LHCN-M2 (cell line): ENCODE data around the gene ACSF3. TPM values are rescaled to one million over a fixed set of nuclear protein-coding genes. Genes with fewer than 3 reads are reported as not detected.
"Not testable (repeated sequence)": the region's sequence is repeated elsewhere in the genome, so short reads cannot be mapped to it uniquely, and the experiment has no call there.

Experiments used
- DNase-seq: peaks from one replicate; pipeline ENCODE4 v3.0.0-alpha.2; 2012; ENCODE audit warnings: low read depth
- total RNA-seq: library from RNA; depleted of rRNA; stranded (reverse); fragments of >200 nt; gene quantifications from 2 replicates; pipeline ENCODE4 v1.2.3, GENCODE V29; 2014

ACSF3 gene
- total RNA-seq, 1 experiment from 2014 or later, result 18.9 TPM

DNA sequence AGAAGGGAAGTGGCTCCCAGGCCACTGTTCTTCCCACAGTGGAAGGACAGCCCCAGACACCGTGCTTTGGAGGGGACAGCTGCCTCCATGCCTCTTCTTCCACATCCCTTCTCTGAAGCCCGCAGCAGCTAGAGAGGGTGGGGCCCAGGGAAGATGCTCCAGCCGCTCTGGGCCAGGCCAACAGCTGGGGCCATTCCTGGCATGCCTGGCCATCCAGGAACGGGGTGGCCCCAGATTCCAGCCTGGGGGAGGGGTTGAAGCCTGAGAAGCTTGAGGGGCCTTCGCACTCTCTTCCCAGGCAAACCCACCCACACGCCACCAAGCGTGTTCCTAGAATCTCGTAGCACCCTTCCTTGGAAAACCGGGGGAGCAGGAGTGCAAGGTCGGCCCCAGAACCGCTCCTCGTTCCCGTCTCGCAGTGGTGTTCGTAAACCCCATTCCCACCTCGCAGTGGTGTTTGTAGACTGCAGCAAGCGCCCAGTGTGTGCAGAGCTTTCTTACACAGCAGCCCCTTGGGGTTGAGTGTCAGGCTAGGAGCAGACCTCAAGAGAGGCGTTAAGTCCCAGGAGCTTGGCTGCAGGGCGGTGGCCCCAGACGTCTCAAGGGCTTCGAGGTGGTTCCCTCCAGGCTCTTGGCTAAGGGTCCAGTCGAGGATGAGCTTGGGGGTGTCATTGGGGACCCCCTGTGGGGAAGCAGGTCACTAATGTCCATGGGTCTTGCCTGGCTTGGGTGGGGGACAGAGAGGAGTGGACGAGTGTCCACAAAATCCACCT, 80.6 kb downstream of the ACSF3 start:
- DNase-seq, result peak; percentile 74

GRCh38 chr16:89174877-89175276, 81.2 kb downstream of the ACSF3 start:
- peak; percentile 91 for DNase-seq

DNA sequence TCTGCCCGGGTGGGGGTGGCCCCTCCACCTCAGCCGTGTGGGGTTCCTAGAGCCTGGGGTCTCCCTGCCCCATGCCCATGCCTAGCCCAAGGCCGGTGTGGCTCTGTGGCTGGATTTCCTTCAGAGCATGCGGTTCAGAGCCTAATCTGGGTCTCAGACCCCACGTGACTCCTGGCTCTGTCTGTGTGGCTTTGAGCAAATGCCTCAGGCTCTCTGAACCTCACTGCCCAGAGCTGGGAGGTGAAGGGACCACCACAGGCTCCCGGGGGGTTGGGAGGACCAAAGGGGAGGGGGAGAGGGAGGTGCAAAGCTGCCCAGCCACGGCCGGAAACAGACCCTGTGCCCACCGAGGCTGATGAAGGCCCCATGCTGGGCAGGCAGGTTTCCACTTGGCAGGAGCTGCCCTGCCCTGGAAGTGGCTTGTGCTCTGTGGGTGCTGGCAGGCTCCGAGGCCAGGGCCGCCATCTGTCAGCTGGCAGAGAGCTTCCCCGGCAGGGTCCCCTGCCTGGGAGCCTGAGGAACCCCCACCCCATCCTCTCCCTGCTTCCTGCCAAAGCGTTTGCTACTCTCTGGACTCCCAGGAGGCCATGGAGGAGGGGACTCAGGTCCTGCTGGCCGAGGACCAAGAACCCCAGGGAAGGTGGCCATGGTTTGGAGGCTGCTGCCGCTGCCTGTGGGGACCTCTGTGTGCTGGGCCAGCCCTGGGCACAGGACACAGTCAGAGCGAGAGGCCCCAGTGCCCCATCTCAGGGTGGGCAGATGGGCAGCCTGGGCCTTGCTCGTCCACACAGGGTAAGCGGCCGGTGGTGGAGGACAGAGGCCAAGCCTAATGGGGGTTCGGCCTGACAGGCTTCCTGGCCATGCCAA, 81.9 kb downstream of the ACSF3 start:
- no peak for DNase-seq

GRCh38 chr16:89176147-89176690, 82.6 kb downstream of the ACSF3 start:
- no peak for DNase-seq

DNA sequence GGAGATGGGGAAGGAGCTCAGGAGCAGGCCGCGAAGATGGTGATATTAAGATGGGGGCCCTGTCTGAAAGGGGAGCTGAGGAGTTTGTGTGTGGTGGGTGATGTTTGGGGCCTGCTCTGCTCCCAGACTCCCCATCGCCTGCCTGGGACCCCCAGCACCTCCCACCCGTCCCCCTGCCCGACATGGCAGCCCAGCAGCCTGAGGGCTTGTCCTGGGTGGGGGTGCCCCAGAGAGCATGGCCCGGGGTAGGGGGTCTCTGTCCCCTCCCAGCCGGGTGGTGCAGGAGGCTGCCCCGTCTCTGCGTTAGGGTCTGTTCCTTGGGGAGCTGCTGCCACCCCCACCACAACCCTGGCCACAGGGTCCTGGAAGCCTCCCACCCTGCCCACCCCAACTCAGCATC, 83.1 kb downstream of the ACSF3 start:
- no peak for DNase-seq

DNA sequence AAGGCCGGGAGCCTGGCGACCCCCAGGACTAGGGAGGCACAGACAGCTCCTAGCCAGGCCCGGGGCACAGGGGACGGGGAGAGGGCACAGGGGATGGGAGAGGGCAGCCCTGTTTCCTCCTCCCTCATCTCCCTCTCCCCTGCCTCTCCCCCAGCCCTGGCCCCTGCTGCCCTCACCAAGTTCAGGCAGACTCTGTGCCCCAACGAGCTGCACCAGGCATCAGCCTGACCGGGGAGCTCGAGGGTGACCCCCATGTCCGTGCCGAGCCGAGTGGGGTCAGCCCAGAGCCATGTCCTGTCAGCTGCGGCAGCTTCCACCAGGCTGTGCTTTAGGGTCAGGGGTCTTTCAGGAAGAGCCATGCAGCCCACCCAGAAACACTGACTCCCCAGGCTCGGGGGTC, 83.8 kb downstream of the ACSF3 start:
- no peak for DNase-seq

DNA sequence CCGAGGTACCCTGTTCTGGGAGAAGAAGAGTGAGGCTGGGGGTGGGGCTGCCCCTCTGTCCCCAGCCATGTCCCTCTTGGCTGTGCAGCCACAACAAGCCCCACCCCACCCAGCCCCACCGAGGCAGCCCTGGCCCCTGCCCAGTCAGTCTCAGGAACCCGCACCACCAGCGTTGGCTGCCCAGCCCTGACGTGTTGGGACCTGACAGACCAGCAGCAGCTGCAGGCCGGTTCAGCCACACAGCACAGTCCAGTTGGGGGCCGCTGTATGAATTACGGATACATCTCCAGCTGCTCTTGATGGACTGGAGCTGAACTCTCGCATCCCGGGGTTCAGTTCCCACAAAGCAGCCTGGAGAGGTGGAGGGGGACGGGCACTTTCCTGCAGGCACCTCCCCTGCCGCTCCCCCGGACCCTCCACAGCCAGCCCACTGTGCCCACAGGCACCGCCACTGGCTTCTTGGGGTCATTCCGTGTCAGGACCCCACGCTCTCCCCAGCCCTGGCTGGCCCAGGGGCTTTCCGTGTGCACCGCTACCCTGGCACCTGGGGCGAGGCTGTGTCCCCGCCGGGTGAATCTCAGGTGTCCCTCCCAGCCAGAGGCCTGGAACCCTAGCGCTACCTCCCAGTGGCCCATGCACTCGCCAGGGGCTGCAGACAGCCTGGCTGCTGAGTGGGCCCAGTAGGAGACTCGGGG, 84.9 kb downstream of the ACSF3 start:
- DNase-seq, result no peak

DNA sequence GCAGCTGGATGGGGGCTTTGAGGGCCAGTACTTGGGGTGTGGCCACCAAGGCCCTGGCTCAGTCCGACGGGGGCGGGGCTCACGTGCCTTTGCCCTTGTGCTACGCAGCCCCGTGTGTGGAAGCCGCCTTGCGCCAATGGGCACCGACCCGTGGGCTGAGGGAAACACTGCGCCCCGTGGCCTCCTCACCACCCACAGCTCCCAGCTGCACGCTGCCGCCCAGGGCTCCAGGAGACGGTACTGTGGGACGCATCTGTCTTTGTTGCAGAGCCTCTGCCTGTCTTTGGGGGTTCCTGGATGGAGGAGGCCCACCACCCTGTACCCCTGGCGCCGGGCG, 85.5 kb downstream of the ACSF3 start:
- DNase-seq, result no peak

DNA sequence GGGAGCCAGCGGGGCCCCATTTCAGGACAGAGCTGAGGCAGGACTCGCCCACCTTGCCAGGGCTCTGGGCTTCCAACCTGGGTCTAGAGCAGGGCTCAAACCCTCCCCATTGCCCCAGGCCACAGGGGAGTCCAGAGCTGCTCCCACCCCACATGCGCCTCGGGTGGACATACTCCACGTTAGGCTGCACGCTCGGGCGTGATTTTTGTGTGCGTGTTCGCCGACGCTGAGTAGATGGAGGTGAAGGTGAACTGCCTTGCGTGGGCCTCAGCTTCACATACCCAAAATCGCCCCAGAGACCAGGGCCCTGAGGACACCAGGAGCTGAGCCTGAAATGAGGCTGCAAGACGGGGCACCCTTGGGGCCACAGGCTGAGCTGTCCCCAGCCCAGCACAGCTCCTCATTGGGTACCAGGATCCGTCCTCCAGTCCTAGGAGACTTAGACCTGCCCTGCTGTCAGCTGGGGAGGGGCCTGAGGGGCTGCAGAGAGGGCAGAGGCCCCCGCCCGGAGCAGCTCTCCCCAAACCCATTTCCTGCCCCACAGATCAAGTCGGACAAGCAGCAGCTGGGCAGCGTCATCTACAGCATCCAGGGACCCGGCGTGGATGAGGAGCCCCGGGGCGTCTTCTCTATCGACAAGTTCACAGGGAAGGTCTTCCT, 86.1 kb downstream of the ACSF3 start:
- no peak for DNase-seq

DNA sequence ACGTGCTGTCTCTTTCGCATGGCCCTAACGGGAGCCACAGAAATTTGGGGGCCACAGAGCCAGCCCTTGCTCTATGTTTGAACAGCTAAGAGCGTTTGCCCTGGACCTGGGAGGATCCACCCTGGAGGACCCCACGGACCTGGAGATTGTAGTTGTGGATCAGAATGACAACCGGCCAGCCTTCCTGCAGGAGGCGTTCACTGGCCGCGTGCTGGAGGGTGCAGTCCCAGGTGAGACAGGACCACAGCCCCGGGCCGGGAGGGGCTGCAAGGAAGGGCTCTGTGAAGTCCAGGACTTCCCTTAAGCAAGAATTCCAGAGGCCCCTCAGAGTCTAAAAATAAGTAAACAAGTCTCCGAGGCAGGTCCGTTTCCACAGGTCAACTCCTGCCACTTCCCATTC, 89.8 kb downstream of the ACSF3 start:
- DNase-seq, result no peak

GRCh38 chr16:89183975-89184676, 90.5 kb downstream of the ACSF3 start:
- no peak for DNase-seq

- DNase-seq, result no peak
Measured at GRCh38 chr16:89184677-89184932, 91.0 kb downstream of the ACSF3 start.

- peak; percentile 39 for DNase-seq
Measured at GRCh38 chr16:89184933-89185794, 91.5 kb downstream of the ACSF3 start.

DNA sequence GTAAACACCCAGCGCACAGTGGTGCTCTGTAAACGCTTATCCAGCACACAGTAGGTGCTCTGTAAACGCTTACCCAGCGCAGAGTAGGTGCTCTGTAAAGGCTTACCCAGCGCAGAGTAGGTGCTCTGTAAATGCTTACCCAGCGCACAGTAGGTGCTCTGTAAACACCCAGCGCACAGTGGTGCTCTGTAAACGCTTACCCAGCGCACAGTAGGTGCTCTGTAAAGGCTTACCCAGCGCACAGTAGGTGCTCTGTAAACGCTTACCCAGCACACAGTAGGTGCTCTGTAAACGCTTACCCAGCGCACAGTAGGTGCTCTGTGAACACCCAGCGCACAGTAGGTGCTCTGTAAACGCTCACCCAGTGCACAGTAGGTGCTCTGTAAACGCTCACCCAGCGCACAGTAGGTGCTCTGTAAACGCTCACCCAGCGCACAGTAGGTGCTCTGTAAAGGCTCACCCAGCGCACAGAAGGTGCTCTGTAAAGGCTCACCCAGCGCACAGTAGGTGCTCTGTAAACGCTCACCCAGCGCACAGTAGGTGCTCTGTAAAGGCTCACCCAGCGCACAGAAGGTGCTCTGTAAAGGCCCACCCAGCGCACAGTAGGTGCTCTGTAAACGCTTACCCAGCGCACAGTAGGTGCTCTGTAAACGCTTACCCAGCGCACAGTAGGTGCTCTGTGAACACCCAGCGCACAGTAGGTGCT, 92.4 kb downstream of the ACSF3 start:
- not testable (repeated sequence) for DNase-seq

- DNase-seq, result not testable (repeated sequence)
Measured at GRCh38 chr16:89186593-89187031, 93.0 kb downstream of the ACSF3 start.

DNA sequence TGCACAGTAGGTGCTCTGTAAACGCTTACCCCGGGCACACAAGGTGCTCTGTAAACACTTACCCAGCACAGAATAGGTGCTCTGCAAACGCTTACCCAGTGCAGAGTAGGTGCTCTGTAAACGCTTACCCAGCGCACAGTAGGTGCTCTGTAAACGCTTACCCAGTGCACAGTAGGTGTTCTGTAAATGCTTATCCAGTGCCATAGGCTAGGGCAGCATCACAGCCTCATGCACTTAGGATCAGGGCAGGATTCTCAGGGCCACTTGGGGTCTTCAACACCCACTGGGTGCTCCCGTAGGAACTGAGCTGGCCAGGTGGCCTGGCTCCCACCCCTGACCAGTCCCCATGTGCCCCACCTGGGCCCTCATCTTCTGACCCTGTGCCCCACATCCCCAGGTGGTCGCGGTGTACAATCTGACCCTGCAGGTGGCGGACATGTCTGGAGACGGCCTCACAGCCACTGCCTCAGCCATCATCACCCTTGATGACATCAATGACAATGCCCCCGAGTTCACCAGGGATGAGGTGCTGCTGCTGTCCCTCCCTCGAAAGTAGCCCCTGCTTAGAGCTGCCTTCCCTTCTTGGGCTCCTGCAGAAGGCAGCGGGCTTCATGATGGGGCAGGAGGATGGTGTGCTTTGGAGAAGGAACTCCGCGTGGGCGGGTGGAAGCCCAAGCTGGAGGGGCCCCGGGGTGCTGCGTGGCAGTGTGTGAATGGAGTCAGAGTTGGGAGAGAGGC, 93.5 kb downstream of the ACSF3 start:
- no peak for DNase-seq

GRCh38 chr16:89187770-89188392, 94.2 kb downstream of the ACSF3 start:
- no peak for DNase-seq
